Measurements from ENCODE around the gene DDX24. TPM values are rescaled to one million over a fixed set of nuclear protein-coding genes. Genes with fewer than 3 reads are reported as not detected.
A peak's percentile ranks its signal among the peaks of the same experiment; 100 is the strongest.
"Not testable (repeated sequence)": the region's sequence is repeated elsewhere in the genome, so short reads cannot be mapped to it uniquely, and the experiment has no call there.

Gene DDX24
- total RNA-seq, 1 donor from 2014 or later, result 97.3 TPM

- no peak overlapping the region for H3K4me3 ChIP-seq (ENCODE audit: low read depth, low read length)
- no peaks in the 10 kb centered on the region for H3K27me3 ChIP-seq (ENCODE audit: control insufficient read depth, insufficient read depth, low read length)
- TF ChIP-seq CTCF (IDR thresholded peaks at IDR 0.05; ENCODE audit: insufficient read depth, low read length, poor library complexity, severe bottlenecking), result no peak
- H3K36me3 ChIP-seq (ENCODE audit: control insufficient read depth, insufficient read depth, low read length), result peaks cover 3% of the 10 kb centered on the region
- no peak for DNase-seq (ENCODE audit: low read depth)
These were observed 6.5 kb downstream of the DDX24 start for GRCh38 chr14:94074534-94074933.

GRCh38 chr14:94072076-94072475 is 8.9 kb downstream of the DDX24 start:
- not testable (repeated sequence) for H3K27me3 ChIP-seq (ENCODE audit: control insufficient read depth, insufficient read depth, low read length); DNase-seq (ENCODE audit: low read depth); H3K36me3 ChIP-seq (ENCODE audit: control insufficient read depth, insufficient read depth, low read length)

GRCh38 chr14:94066089-94066676 is 14.8 kb downstream of the DDX24 start:
- H3K27me3 ChIP-seq (ENCODE audit: control insufficient read depth, insufficient read depth, low read length), result no peaks in the 10 kb centered on the region
- no peak overlapping the region for H3K4me3 ChIP-seq (ENCODE audit: low read depth, low read length)
- DNase-seq (ENCODE audit: low read depth), result no peak
- TF ChIP-seq CTCF (IDR thresholded peaks at IDR 0.05; ENCODE audit: insufficient read depth, low read length, poor library complexity, severe bottlenecking), result no peak
- H3K36me3 ChIP-seq (ENCODE audit: control insufficient read depth, insufficient read depth, low read length), result no peaks in the 10 kb centered on the region

More at GRCh38 chr14:94072076-94072475, 8.9 kb downstream of the DDX24 start:
- not testable (repeated sequence) for H3K4me3 ChIP-seq (ENCODE audit: low read depth, low read length)

GRCh38 chr14:94062344-94062940 is 18.6 kb downstream of the DDX24 start:
- peaks cover 2% of the 10 kb centered on the region for H3K36me3 ChIP-seq (ENCODE audit: control insufficient read depth, insufficient read depth, low read length)
- DNase-seq (ENCODE audit: low read depth), result peak; percentile 78

GRCh38 chr14:94059998-94060397 is 21.0 kb downstream of the DDX24 start:
- no peak for DNase-seq (ENCODE audit: low read depth)
- H3K36me3 ChIP-seq (ENCODE audit: control insufficient read depth, insufficient read depth, low read length), result peaks cover 4% of the 10 kb centered on the region
- TF ChIP-seq CTCF (IDR thresholded peaks at IDR 0.05; ENCODE audit: insufficient read depth, low read length, poor library complexity, severe bottlenecking), result no peak
- H3K4me3 ChIP-seq (ENCODE audit: low read depth, low read length), result no peak overlapping the region
- H3K27me3 ChIP-seq (ENCODE audit: control insufficient read depth, insufficient read depth, low read length), result no peaks in the 10 kb centered on the region

More at GRCh38 chr14:94062344-94062940, 18.6 kb downstream of the DDX24 start:
- TF ChIP-seq CTCF (IDR thresholded peaks at IDR 0.05; ENCODE audit: insufficient read depth, low read length, poor library complexity, severe bottlenecking), result no peak
- no peaks in the 10 kb centered on the region for H3K27me3 ChIP-seq (ENCODE audit: control insufficient read depth, insufficient read depth, low read length)
- H3K4me3 ChIP-seq (ENCODE audit: low read depth, low read length), result no peak overlapping the region

GRCh38 chr14:94058674-94059138 is 22.3 kb downstream of the DDX24 start:
- Histone ChIP-seq H3K4me3 (ENCODE audit: low read depth, low read length) (no peak overlapping the region), H3K27me3 (ENCODE audit: control insufficient read depth, insufficient read depth, low read length) (no peaks in the 10 kb centered on the region), H3K36me3 (ENCODE audit: control insufficient read depth, insufficient read depth, low read length) (peaks cover 4% of the 10 kb centered on the region)
- DNase-seq (ENCODE audit: low read depth), result no peak
- TF ChIP-seq CTCF (IDR thresholded peaks at IDR 0.05; ENCODE audit: insufficient read depth, low read length, poor library complexity, severe bottlenecking), result no peak

Measured in kidney epithelial cell (primary cell).